K562 (cell line): ENCODE results near the gene TSR3. TPM values are rescaled to one million over a fixed set of nuclear protein-coding genes. Genes with fewer than 3 reads are reported as not detected.

Source experiments
- ATAC-seq: fragments of 200-7000 bp; cut with Tn5 transposase; 3 replicates; pipeline ENCODE4 v1.9.1; 2020; ENCODE audit warnings: moderate library complexity
- BruUV-seq: library from RNA; stranded (reverse); fragments of 400-500 nt; replicated peaks from 2 replicates; lab custom pipeline; 2021; lab: Mats Ljungman, UMichigan
- CTCF ChIA-PET: fragments of 300-600 bp; formaldehyde crosslinking; extraction: SDS; loops from one replicate; lab custom pipeline; 2021; ENCODE audit warnings: low intra/inter-chr PET ratio; lab: Yijun Ruan, JAX
- POLR2A ChIA-PET: fragments of 300-600, 350-650 bp; sonication (Branson Sonifier 250); formaldehyde crosslinking; extraction: SDS; loops from one replicate; lab custom pipeline; 2021; ENCODE audit warnings: antibody characterized with exemption, inconsistent platforms; lab: Yijun Ruan, JAX
- DNase-seq, 4 experiments: peaks; one replicate each; pipeline versions ENCODE4 v3.0.0 to v3.0.0-alpha.2; 2011 to 2018; ENCODE audit warnings: low spot score in 3 of 4, mixed read lengths in 3 of 4; ENCODE audit errors: extremely low read depth in 1 of 4
- FAIRE-seq: peaks from 2 replicates; lab custom pipeline; 2011; peaks lifted over from hg19 to GRCh38; lab: Jason Lieb, UNC
- H2AFZ ChIP-seq: 2 replicates; pipeline ENCODE4 v1.6.0; 2011; ENCODE audit warnings: low read depth, low read length, control low read depth, inconsistent platforms
- H3K27ac ChIP-seq: fragments of 200-600 bp; 3 replicates; pipeline ENCODE4 v1.8.0; 2011; ENCODE audit warnings: low read depth, mild to moderate bottlenecking, control low read depth, inconsistent platforms, low read length, moderate library complexity, mixed read lengths; ENCODE audit errors: extremely low read depth
- H3K27me3 ChIP-seq, 2 experiments: fragments of 300-600 bp in 1 of 2; 2 replicates in 1 of 2; 3 replicates in 1 of 2; pipeline versions ENCODE4 v1.6.0 to v1.8.0; 2011; ENCODE audit warnings: inconsistent platforms in 2 of 2, low read length in 2 of 2, mild to moderate bottlenecking in 1 of 2, mixed read lengths in 1 of 2, moderate library complexity in 1 of 2; ENCODE audit not compliant: control insufficient read depth in 2 of 2, insufficient read depth in 2 of 2
- H3K36me3 ChIP-seq: fragments of 300-600 bp; 3 replicates; pipeline ENCODE4 v1.8.0; 2011; ENCODE audit warnings: mild to moderate bottlenecking, low read length, inconsistent platforms; ENCODE audit not compliant: control insufficient read depth, insufficient read depth
- H3K4me1 ChIP-seq, 2 experiments: fragments of 200-600 bp in 1 of 2; replicated peaks in 1 of 2; 2 replicates in 1 of 2; 3 replicates in 1 of 2; pipeline versions ENCODE4 v1.5.1 to v1.8.0; 2011; ENCODE audit warnings: inconsistent platforms in 2 of 2, low read length in 2 of 2, mild to moderate bottlenecking in 1 of 2, mixed read lengths in 1 of 2, moderate library complexity in 1 of 2; ENCODE audit not compliant: control insufficient read depth in 2 of 2, insufficient read depth in 2 of 2
- H3K4me2 ChIP-seq: 2 replicates; pipeline ENCODE4 v1.6.1; 2011; ENCODE audit warnings: low read length, control low read depth, inconsistent platforms, mixed read lengths; ENCODE audit not compliant: insufficient read depth
- H3K4me3 ChIP-seq: fragments of 200-600 bp; sonication (generic), shearing (Covaris generic); 2 replicates; pipeline ENCODE4 v1.5.1; 2016; ENCODE audit warnings: control low read depth, inconsistent platforms
- H3K79me2 ChIP-seq: fragments of 200-600 bp; 3 replicates; pipeline ENCODE4 v1.8.0; 2011; ENCODE audit warnings: low read length, inconsistent platforms; ENCODE audit not compliant: control insufficient read depth, insufficient read depth
- H3K9ac ChIP-seq, 2 experiments: 2 replicates each; pipeline versions ENCODE4 v1.6.0 to v1.6.1; 2011; ENCODE audit warnings: low read depth in 2 of 2, low read length in 2 of 2, control low read depth in 1 of 2, inconsistent platforms in 1 of 2, mild to moderate bottlenecking in 1 of 2, mixed read lengths in 1 of 2; ENCODE audit not compliant: insufficient read depth in 1 of 2
- H3K9me1 ChIP-seq: one replicate; pipeline ENCODE4 v1.6.0; 2011; ENCODE audit warnings: inconsistent platforms, mild to moderate bottlenecking, low read length, moderate library complexity; ENCODE audit not compliant: control insufficient read depth, insufficient read depth
- H3K9me3 ChIP-seq: replicated peaks from 2 replicates; pipeline ENCODE4 v1.5.1; 2011; ENCODE audit warnings: low read depth, low read length, inconsistent platforms; ENCODE audit not compliant: control insufficient read depth, insufficient read depth
- H4K20me1 ChIP-seq: replicated peaks from 2 replicates; pipeline ENCODE4 v1.6.1; 2011; ENCODE audit warnings: low read length, inconsistent platforms, mixed read lengths; ENCODE audit not compliant: control insufficient read depth, insufficient read depth
- ARID3B ChIP-seq: fragments of 250-450 bp; sonication (Bioruptor Pico); IDR thresholded peaks from 2 replicates; pipeline ENCODE4 v1.4.0; 2020; ENCODE audit warnings: borderline replicate concordance
- CBX1 ChIP-seq: sonication (generic); IDR thresholded peaks from 2 replicates; pipeline ENCODE4 v1.6.1; 2016; ENCODE audit warnings: antibody characterized with exemption, low read depth, mild to moderate bottlenecking
- GATAD2A ChIP-seq: fragments of 450-650 bp; IDR thresholded peaks from 2 replicates; pipeline ENCODE4 v1.6.1; 2017
- KDM5B ChIP-seq: fragments of 200-600 bp; sonication (generic); IDR thresholded peaks from 2 replicates; pipeline ENCODE4 v1.6.1; 2012; ENCODE audit warnings: low read depth, mild to moderate bottlenecking, moderate library complexity, low read length, control low read depth, inconsistent platforms; ENCODE audit not compliant: insufficient replicate concordance
- LEF1 ChIP-seq: fragments of 450-650 bp; IDR thresholded peaks from 2 replicates; pipeline ENCODE4 v1.6.1; 2016; ENCODE audit warnings: mild to moderate bottlenecking
- MAZ ChIP-seq, 2 experiments: fragments of 450-650 bp in 1 of 2; sonication (generic) in 1 of 2; formaldehyde crosslinking; IDR thresholded peaks in 1 of 2; conservative IDR thresholded peaks in 1 of 2; 2 replicates each; pipeline versions ENCODE4 v1.4.0 to v1.5.0; 2020; ENCODE audit warnings: mild to moderate bottlenecking in 1 of 2, missing genetic modification reagents in 1 of 2
- RBM34 ChIP-seq: fragments of 200-400 bp; formaldehyde crosslinking; IDR thresholded peaks from 2 replicates; pipeline ENCODE4 v1.6.1; 2018; ENCODE audit warnings: low read length, borderline replicate concordance; ENCODE audit not compliant: insufficient read depth
- SMAD1 ChIP-seq: fragments of 150-350 bp; IDR thresholded peaks from 2 replicates; pipeline ENCODE4 v1.6.1; 2014; ENCODE audit warnings: low read length, low read depth; ENCODE audit not compliant: partially characterized antibody
- ZBTB7A ChIP-seq: IDR thresholded peaks from 2 replicates; pipeline ENCODE4 v1.6.1; 2011; ENCODE audit warnings: low read depth, mild to moderate bottlenecking, low read length, moderate library complexity, borderline replicate concordance; ENCODE audit not compliant: control insufficient read depth
- ZBTB8A ChIP-seq: fragments of 450-650 bp; IDR thresholded peaks from 2 replicates; pipeline ENCODE4 v1.6.1; 2018; ENCODE audit warnings: mild to moderate bottlenecking, moderate library complexity; ENCODE audit not compliant: partially characterized antibody
- ZNF407 ChIP-seq: fragments of 450-650 bp; IDR thresholded peaks from 2 replicates; pipeline ENCODE4 v1.6.1; 2016; ENCODE audit warnings: low read depth
- WGBS: fragments of 100-300 bp; shearing (Covaris generic); methylation state at CpG from one replicate; pipeline ENCODE4 v1.1.6; 2016; ENCODE audit warnings: low coverage, mixed read lengths; ENCODE audit not compliant: insufficient coverage; ENCODE audit errors: missing lambda C conversion rate; 5-methylcytosine and 5-hydroxymethylcytosine counted together
- in situ Hi-C: fragments of 300-500 bp; cut with MboI; formaldehyde crosslinking; loops from 4 replicates; pipeline ENCODE4 v1.15.0; 2018; ENCODE audit warnings: inconsistent platforms, mixed read lengths
- intact Hi-C: fragments of 100-400 bp; cut with micrococcal nuclease; formaldehyde crosslinking; loops from 2 replicates; pipeline ENCODE4 v1.14.2; 2022
- polyA plus RNA-seq, 8 experiments: library from polyadenylated mRNA; depleted of rRNA in 4 of 8; stranded (reverse) in 5 of 8; unstranded in 3 of 8; fragments of >200 nt; fragmentation: Nextera tagmentation in 2 of 8; fragmentation: Illumina TruSeq in 1 of 8; extraction: Ambion mirVana in 2 of 8; extraction: Trizol in 1 of 8; gene quantifications; 2 replicates each; pipeline versions ENCODE4 v1.2.1 to v1.2.3, GENCODE V29; 2011 to 2014; ENCODE audit warnings: inconsistent platforms in 1 of 8, missing spikeins in 1 of 8
- total RNA-seq, 7 experiments: library from RNA; depleted of rRNA in 6 of 7; stranded (reverse); fragments of >200 nt in 6 of 7; fragmentation: Illumina TruSeq in 2 of 7; extraction: Trizol in 2 of 7; gene quantifications; 2 replicates each; pipeline versions ENCODE4 v1.2.1 to v1.2.3, GENCODE V29; 2011 to 2021; ENCODE audit warnings: low replicate concordance in 1 of 7

TSR3 gene
- total and polyA plus RNA-seq, 9 of the 15 experiments (the other 6 are each of a cell fraction or from before 2014, with no cell fraction given) = 1.5 to 74.8 (median 16.5) TPM

GRCh38 chr16:1333149-1333812, 18.4 kb downstream of the TSR3 start, which contains the start of gene BAIAP3:
Gene BAIAP3, plus strand, starts transcription at chr16:1333645. Its CDS starts 4,905 bp downstream, at chr16:1338550.
- peak within 1 kb of the TSS; percentile 51 for H3K4me3 ChIP-seq
- H3K4me2 ChIP-seq = peak within 1 kb of the TSS; percentile 66
- ChIA-PET POLR2A (no interaction called here), CTCF (no interaction called here)
- 0 out of 2 replicates have a peak, but pooled peaks cover 4% of the 10 kb centered on the region for H3K9me3 ChIP-seq
- H2AFZ ChIP-seq = peak within 1 kb of the TSS; percentile 80
- no peaks in the 10 kb centered on the region for H3K9me1 ChIP-seq
- no peaks in the 10 kb centered on the region for H3K79me2 ChIP-seq
- H3K4me1 ChIP-seq = peaks cover 17 to 78% of the 10 kb centered on the region in 2 experiments
- FAIRE-seq (no peak), DNase-seq (peak; percentile 74 to 90 (median 88)), ATAC-seq (peak; percentile 83)
- H3K27ac ChIP-seq = peak within 1 kb of the TSS; percentile 90; the same call in 1 of the 3 replicates
- H3K27me3 ChIP-seq = peaks cover 6 to 19% of the 10 kb centered on the region in 2 experiments; a peak in 3 of 5 replicates
- H3K36me3 ChIP-seq = no peaks in the 10 kb centered on the region
- 0 out of 2 replicates have a peak, but pooled peaks cover 9% of the 10 kb centered on the region for H4K20me1 ChIP-seq
- no TSS peak for BruUV-seq
- intact Hi-C loops (no loop called here), in situ Hi-C loops (no loop called here)
- WGBS = under 1% methylated on average over 23 of the region's 83 CpGs
- H3K9ac ChIP-seq = peak within 1 kb of the TSS; percentile 30 to 85; a peak in 3 of 4 replicates
- no peak for TF ChIP-seq ZNF407
- peak; percentile 95 for TF ChIP-seq ZBTB7A
- peak; percentile 79 for TF ChIP-seq KDM5B
- no peak for TF ChIP-seq RBM34
- 0 out of 2 replicates have a peak, but pooled peaks have one; percentile 59 for TF ChIP-seq GATAD2A
- no peak for TF ChIP-seq SMAD1
- no peak for TF ChIP-seq ZBTB8A
- peak in 1 of 2 experiments; percentile 9; a peak in 1 of 4 replicates for TF ChIP-seq MAZ (CRISPR knock-in tag; conservative IDR thresholded peaks at IDR 0.05 in 1 of 2, IDR thresholded peaks at IDR 0.05 in 1 of 2)
- TF ChIP-seq LEF1 = no peak
- TF ChIP-seq ARID3B (CRISPR knock-in tag) = no peak
- no peak for TF ChIP-seq CBX1
